Endometrium (tissue), 2 donors: Measurements from ENCODE around the gene RNASEH2C.
"Not testable (repeated sequence)": the region's sequence is repeated elsewhere in the genome, so short reads cannot be mapped to it uniquely, and the experiment has no call there.

Experiments
- FAIRE-seq: peaks from 2 replicates; lab custom pipeline; 2012; peaks lifted over from hg19 to GRCh38; lab: Jason Lieb, UNC
- donor health status: control.
- donor health status: control.

Gene RNASEH2C

GRCh38 chr11:65683480-65683879, 37.1 kb downstream of the RNASEH2C start:
- FAIRE-seq: not testable (repeated sequence)

GRCh38 chr11:65680192-65680743, 40.3 kb downstream of the RNASEH2C start:
- no peak for FAIRE-seq

GRCh38 chr11:65672982-65673381, 47.6 kb downstream of the RNASEH2C start:
- no peak for FAIRE-seq

- FAIRE-seq: no peak
Measured at GRCh38 chr11:65672180-65672860, 48.3 kb downstream of the RNASEH2C start.
